Dermis blood vessel endothelial cell (primary cell): Measurements from ENCODE around the gene BORCS8. TPM values are rescaled to one million over a fixed set of nuclear protein-coding genes. Genes with fewer than 3 reads are reported as not detected.
A peak's percentile ranks its signal among the peaks of the same experiment; 100 is the strongest.

Source experiments
- DNase-seq: peaks from one replicate; pipeline ENCODE4 v3.0.0; 2010
- total RNA-seq: library from RNA; depleted of rRNA; stranded (reverse); fragments of >200 nt; gene quantifications from 2 replicates; pipeline ENCODE4 v1.2.3, GENCODE V29; 2014

The BORCS8 gene
- total RNA-seq, 1 donor from 2014 or later = 20.3 TPM

GRCh38 chr19:19213426-19214158 lies 21.6 kb upstream of the BORCS8 start:
- no peak for DNase-seq

GRCh38 chr19:19212916-19213315 lies 21.0 kb upstream of the BORCS8 start:
- no peak for DNase-seq

- DNase-seq = no peak
Observed at GRCh38 chr19:19211499-19212420, 19.8 kb upstream of the BORCS8 start, which contains the start of gene NCAN. Gene NCAN, plus strand, starts transcription at chr19:19211958. Its CDS starts 4,996 bp downstream, at chr19:19216954.

GRCh38 chr19:19209372-19209771 lies 17.4 kb upstream of the BORCS8 start:
- no peak for DNase-seq

GRCh38 chr19:19207637-19208572 lies 16.0 kb upstream of the BORCS8 start:
- DNase-seq = no peak

GRCh38 chr19:19206938-19207337 lies 15.0 kb upstream of the BORCS8 start:
- DNase-seq = no peak

GRCh38 chr19:19205416-19206410 lies 13.8 kb upstream of the BORCS8 start:
- no peak for DNase-seq

GRCh38 chr19:19204181-19204580 lies 12.2 kb upstream of the BORCS8 start:
- no peak for DNase-seq

GRCh38 chr19:19203012-19203856 lies 11.3 kb upstream of the BORCS8 start, which contains the start of gene NR2C2AP:
Gene NR2C2AP, minus strand, starts transcription at chr19:19203414. Its CDS starts 354 bp downstream, at chr19:19203060.
- DNase-seq = peak; percentile 94

GRCh38 chr19:19202707-19203011 lies 10.7 kb upstream of the BORCS8 start:
- no peak for DNase-seq

GRCh38 chr19:19201697-19202630 lies 10.0 kb upstream of the BORCS8 start:
- DNase-seq = no peak

GRCh38 chr19:19193926-19194325 lies 2.0 kb upstream of the BORCS8 start:
- peak; percentile 45 for DNase-seq

- DNase-seq = peak; percentile 50
Observed at GRCh38 chr19:19192910-19193423, 1.0 kb upstream of the BORCS8 start.

GRCh38 chr19:19191768-19192077 lies 229 bp downstream of the BORCS8 start:
- DNase-seq = no peak

GRCh38 chr19:19186742-19187141 lies 5.2 kb downstream of the BORCS8 start:
- no peak for DNase-seq

GRCh38 chr19:19185853-19186740 lies 5.9 kb downstream of the BORCS8 start:
- DNase-seq = peak; percentile 77

- DNase-seq = no peak
Observed at GRCh38 chr19:19181488-19181998, 10.4 kb downstream of the BORCS8 start.
